Naive thymus-derived CD4-positive, alpha-beta T cell (primary cell): ENCODE data around the gene NDOR1. TPM values are rescaled to one million over a fixed set of nuclear protein-coding genes. Genes with fewer than 3 reads are reported as not detected.

Source experiments
- ATAC-seq: fragments of 150-1000 bp; cut with Tn5 transposase; 2 replicates; pipeline ENCODE4 v1.10.0; 2021; ENCODE audit warnings: mild to moderate bottlenecking, moderate library complexity
- CTCF ChIA-PET: fragments of 350-600 bp; sonication (Branson Sonifier 250); formaldehyde crosslinking; loops from one replicate; lab custom pipeline; 2021; ENCODE audit warnings: antibody characterized with exemption; lab: Charles Lee
- POLR2A ChIA-PET: fragments of 350-600 bp; sonication (Branson Sonifier 250); formaldehyde crosslinking; loops from one replicate; lab custom pipeline; 2021; ENCODE audit warnings: antibody characterized with exemption, inconsistent platforms; lab: Charles Lee
- DNase-seq, 9 donors: peaks; one replicate each; pipeline versions ENCODE4 v3.0.0 to v3.0.0-alpha.2; 2020 to 2022; ENCODE audit warnings: mixed read lengths in 1 of 9
- H3K27ac ChIP-seq: one replicate; pipeline ENCODE4 v1.7.0; 2013; ENCODE audit warnings: mild to moderate bottlenecking, low read depth, low read length, moderate library complexity
- H3K27me3 ChIP-seq, 2 donors: one replicate each; pipeline ENCODE4 v1.7.0; 2013; ENCODE audit warnings: low read length in 2 of 2, mild to moderate bottlenecking in 2 of 2, moderate library complexity in 2 of 2; ENCODE audit not compliant: control insufficient read depth in 2 of 2, insufficient read depth in 2 of 2
- H3K36me3 ChIP-seq, 3 experiments: 1 replicate in 2 of 3; 2 replicates in 1 of 3; pipeline ENCODE4 v1.7.0; 2013; ENCODE audit warnings: low read length in 3 of 3, mild to moderate bottlenecking in 3 of 3, moderate library complexity in 1 of 3; ENCODE audit not compliant: insufficient read depth in 3 of 3, control insufficient read depth in 2 of 3
- H3K4me1 ChIP-seq, 2 donors: one replicate each; pipeline ENCODE4 v1.7.0; 2013; ENCODE audit warnings: low read length in 2 of 2, mild to moderate bottlenecking in 2 of 2, moderate library complexity in 1 of 2; ENCODE audit not compliant: control insufficient read depth in 2 of 2, insufficient read depth in 2 of 2
- H3K4me3 ChIP-seq: 2 replicates; pipeline ENCODE4 v1.7.0; 2013; ENCODE audit warnings: mild to moderate bottlenecking, low read length
- H3K9me3 ChIP-seq, 3 experiments: 1 replicate in 2 of 3; 2 replicates in 1 of 3; pipeline ENCODE4 v1.7.0; 2013; ENCODE audit warnings: low read length in 3 of 3; ENCODE audit not compliant: control insufficient read depth in 2 of 3
- H3K27ac Mint-ChIP-seq, 9 donors: one replicate each; pipeline ENCODE4 v1.8.0; 2020 to 2022; ENCODE audit warnings: mixed read lengths in 9 of 9, mild to moderate bottlenecking in 8 of 9, moderate library complexity in 5 of 9, inconsistent platforms in 2 of 9
- H3K27me3 Mint-ChIP-seq, 5 donors: one replicate each; pipeline ENCODE4 v1.8.0; 2021 to 2022; ENCODE audit warnings: mixed read lengths in 5 of 5, mild to moderate bottlenecking in 1 of 5
- H3K36me3 Mint-ChIP-seq, 5 donors: one replicate each; pipeline ENCODE4 v1.8.0; 2020 to 2022; ENCODE audit warnings: mixed read lengths in 5 of 5, mild to moderate bottlenecking in 3 of 5, inconsistent platforms in 1 of 5
- H3K4me1 Mint-ChIP-seq, 7 donors: one replicate each; pipeline ENCODE4 v1.8.0; 2020 to 2022; ENCODE audit warnings: mixed read lengths in 7 of 7, mild to moderate bottlenecking in 3 of 7, inconsistent platforms in 1 of 7
- H3K4me3 Mint-ChIP-seq, 10 donors: one replicate each; pipeline ENCODE4 v1.8.0; 2020 to 2022; ENCODE audit warnings: mild to moderate bottlenecking in 10 of 10, mixed read lengths in 10 of 10, moderate library complexity in 6 of 10, inconsistent platforms in 2 of 10
- H3K9me3 Mint-ChIP-seq, 11 donors: one replicate each; pipeline ENCODE4 v1.8.0; 2020 to 2022; ENCODE audit warnings: mixed read lengths in 11 of 11, mild to moderate bottlenecking in 4 of 11, inconsistent platforms in 1 of 11, moderate library complexity in 1 of 11
- intact Hi-C, 2 donors: fragments of 100-400 bp; cut with micrococcal nuclease; formaldehyde crosslinking; loops; one replicate each; pipeline ENCODE4 v1.15.1; 2023
- polyA plus RNA-seq, 2 donors: library from polyadenylated mRNA; unstranded; fragments of 300-500 nt; fragmentation: Illumina TruSeq; gene quantifications; one replicate each; pipeline ENCODE4 v1.2.3, GENCODE V29; 2021
- total RNA-seq, 6 experiments: library from RNA in 5 of 6; stranded (reverse) in 5 of 6; gene quantifications; 1 replicate in 5 of 6; 2 replicates in 1 of 6; pipeline ENCODE4 v1.2.3 and lab custom pipeline; 2021 to 2026

The NDOR1 gene
- total and polyA plus RNA-seq, 7 experiments from 2014 or later = 4.5 to 42.0 (median 33.0) TPM

- Mint-ChIP-seq H3K36me3 (no peaks in the 10 kb centered on the region), H3K27me3 (peaks cover 0 to 13% (median 4%) of the 10 kb centered on the region in 5 donors), H3K4me1 (peaks cover 2 to 5% (median 3%) of the 10 kb centered on the region in 7 donors), H3K9me3 (peaks cover 0 to 2% (median 0%) of the 10 kb centered on the region in 11 donors), H3K4me3 (no peak overlapping the region), H3K27ac (no peak overlapping the region)
- DNase-seq (no peak), ATAC-seq (no peak)
- H3K9me3 ChIP-seq = no peaks in the 10 kb centered on the region
- no peak overlapping the region for H3K27ac ChIP-seq
- no peak overlapping the region for H3K4me3 ChIP-seq
- CTCF ChIA-PET = no interaction called here
- POLR2A ChIA-PET = no interaction called here
- peaks cover under 1 to 14% of the 10 kb centered on the region in 2 donors for H3K4me1 ChIP-seq
- no peaks in the 10 kb centered on the region for H3K36me3 ChIP-seq
- H3K27me3 ChIP-seq = no peaks in the 10 kb centered on the region
- intact Hi-C loops = no loop called here
Observed at GRCh38 chr9:137232510-137232909, 27.0 kb downstream of the NDOR1 start.

- H3K4me3 ChIP-seq = no peak overlapping the region
- H3K9me3 ChIP-seq = no peaks in the 10 kb centered on the region
- ChIA-PET CTCF (no interaction called here), POLR2A (no interaction called here)
- no peaks in the 10 kb centered on the region for H3K36me3 Mint-ChIP-seq
- H3K36me3 ChIP-seq = no peaks in the 10 kb centered on the region
- peaks cover 0 to 2% (median 0%) of the 10 kb centered on the region in 11 donors for H3K9me3 Mint-ChIP-seq
- no peak overlapping the region for H3K27ac Mint-ChIP-seq
- H3K27me3 Mint-ChIP-seq = peaks cover 0 to 10% (median 0%) of the 10 kb centered on the region in 5 donors
- intact Hi-C loops = no loop called here
- DNase-seq (no peak), ATAC-seq (no peak)
- H3K27ac ChIP-seq = no peak overlapping the region
- H3K4me1 Mint-ChIP-seq = peaks cover 0 to 5% (median 0%) of the 10 kb centered on the region in 7 donors
- no peak overlapping the region for H3K4me3 Mint-ChIP-seq
- H3K27me3 ChIP-seq = no peaks in the 10 kb centered on the region
- peaks cover 0 to 13% of the 10 kb centered on the region in 2 donors for H3K4me1 ChIP-seq
Observed at GRCh38 chr9:137233143-137233980, 27.9 kb downstream of the NDOR1 start.

GRCh38 chr9:137234055-137234697 lies 28.7 kb downstream of the NDOR1 start:
- peaks cover 0 to 10% (median 0%) of the 10 kb centered on the region in 5 donors for H3K27me3 Mint-ChIP-seq
- H3K27ac Mint-ChIP-seq = no peak overlapping the region
- H3K4me3 Mint-ChIP-seq = no peak overlapping the region
- peaks cover 4 to 9% (median 6%) of the 10 kb centered on the region in 7 donors for H3K4me1 Mint-ChIP-seq
- Histone ChIP-seq H3K4me1 (peaks cover 5 to 13% of the 10 kb centered on the region in 2 donors), H3K9me3 (no peaks in the 10 kb centered on the region), H3K27ac (no peak overlapping the region), H3K4me3 (no peak overlapping the region), H3K36me3 (no peaks in the 10 kb centered on the region), H3K27me3 (no peaks in the 10 kb centered on the region)
- ChIA-PET CTCF (interaction anchor here (1.3 kb wide), 1 partner anchor 11 kb away, joined by 3 read pairs; no protein-coding TSS in a partner anchor), POLR2A (interaction anchor here (0.8 kb wide), 1 partner anchor 104 kb away, joined by 3 read pairs; no protein-coding TSS in a partner anchor)
- H3K9me3 Mint-ChIP-seq = peaks cover 0 to 2% (median 0%) of the 10 kb centered on the region in 11 donors
- DNase-seq (no peak), ATAC-seq (no peak)
- intact Hi-C loops = no loop called here
- no peaks in the 10 kb centered on the region for H3K36me3 Mint-ChIP-seq

GRCh38 chr9:137234758-137235423 lies 29.4 kb downstream of the NDOR1 start:
- Histone ChIP-seq H3K27me3 (no peaks in the 10 kb centered on the region), H3K4me1 (peaks cover 6 to 13% of the 10 kb centered on the region in 2 donors), H3K9me3 (no peaks in the 10 kb centered on the region), H3K36me3 (no peaks in the 10 kb centered on the region), H3K27ac (no peak overlapping the region), H3K4me3 (no peak overlapping the region)
- H3K4me3 Mint-ChIP-seq = no peak overlapping the region
- ATAC-seq = no peak
- CTCF ChIA-PET = interaction anchor here (1.0 to 1.3 kb wide), 2 partner anchors 12 to 30 kb away, joined by 3 read pairs; no protein-coding TSS in a partner anchor
- no peaks in the 10 kb centered on the region for H3K36me3 Mint-ChIP-seq
- H3K27me3 Mint-ChIP-seq = peaks cover 0 to 10% (median 0%) of the 10 kb centered on the region in 5 donors
- H3K9me3 Mint-ChIP-seq = peaks cover 0 to 2% (median 0%) of the 10 kb centered on the region in 11 donors
- DNase-seq = no peak
- peaks cover 4 to 12% (median 10%) of the 10 kb centered on the region in 7 donors for H3K4me1 Mint-ChIP-seq
- intact Hi-C loops = loop anchor here in 1 of 2 donors (5.0 kb wide), 1 partner anchor 188 kb away; the partner anchor contains the start of gene NPDC1
- POLR2A ChIA-PET = interaction anchor here (0.8 kb wide), 1 partner anchor 105 kb away, joined by 3 read pairs; no protein-coding TSS in a partner anchor
- peak overlapping the region in 1 of 9 donors; percentile 42 for H3K27ac Mint-ChIP-seq

GRCh38 chr9:137235424-137236237 lies 30.1 kb downstream of the NDOR1 start:
- H3K36me3 ChIP-seq = no peaks in the 10 kb centered on the region
- H3K4me1 ChIP-seq = peaks cover 6 to 13% of the 10 kb centered on the region in 2 donors
- Mint-ChIP-seq H3K36me3 (no peaks in the 10 kb centered on the region), H3K4me3 (no peak overlapping the region), H3K27me3 (peaks cover 0 to 10% (median 0%) of the 10 kb centered on the region in 5 donors), H3K4me1 (peaks cover 4 to 12% (median 11%) of the 10 kb centered on the region in 7 donors), H3K27ac (no peak overlapping the region), H3K9me3 (peaks cover 0 to 2% (median 0%) of the 10 kb centered on the region in 11 donors)
- ATAC-seq (no peak), DNase-seq (no peak)
- H3K4me3 ChIP-seq = no peak overlapping the region
- intact Hi-C loops = loop anchor here (1.0 to 5.0 kb wide), 8 partner anchors 12 to 206 kb away; partner anchors contain the start of genes NELFB (in 2 of the 2), NDOR1 (in 1 of the 2), NPDC1 (in 1 of the 2) and TMEM203 (in 1 of the 2)
- ChIA-PET POLR2A (interaction anchor here (0.7 to 10.7 kb wide), 5 partner anchors 12 to 149 kb away, joined by 3 to 168 read pairs (median 4); partner anchors contain the start of genes MAN1B1, NELFB, RNF208 and STPG3), CTCF (interaction anchor here (1.0 to 2.2 kb wide), 5 partner anchors 13 to 140 kb away, joined by 3 to 10 read pairs (median 3); no protein-coding TSS in a partner anchor)
- H3K27me3 ChIP-seq = no peaks in the 10 kb centered on the region
- no peak overlapping the region for H3K27ac ChIP-seq
- H3K9me3 ChIP-seq = no peaks in the 10 kb centered on the region
